Activated T-cell treated with anti-CD3 and anti-CD28 coated beads, Interleukin-2, amount 50 U/mL, for 72 hours (primary cell): ENCODE results near the gene TXNRD1. TPM values are rescaled to one million over a fixed set of nuclear protein-coding genes. Genes with fewer than 3 reads are reported as not detected.
A peak's percentile ranks its signal among the peaks of the same experiment; 100 is the strongest.
"Not testable (repeated sequence)": the region's sequence is repeated elsewhere in the genome, so short reads cannot be mapped to it uniquely, and the experiment has no call there.

ENCODE experiments used
- ATAC-seq, 2 donors: fragments of 150-1000 bp; cut with Tn5 transposase; replicated peaks in 1 of 2; 2 replicates each; pipeline ENCODE4 v1.10.0; 2021; ENCODE audit warnings: moderate library complexity in 2 of 2, mild to moderate bottlenecking in 1 of 2
- DNase-seq, 2 donors: peaks; one replicate each; pipeline ENCODE4 v3.0.0; 2021 to 2022; ENCODE audit warnings: mixed read lengths in 1 of 2
- H3K27ac Mint-ChIP-seq: one replicate; pipeline ENCODE4 v1.8.0; 2022; ENCODE audit warnings: mild to moderate bottlenecking, moderate library complexity, mixed read lengths
- H3K27me3 Mint-ChIP-seq: one replicate; pipeline ENCODE4 v1.8.0; 2022; ENCODE audit warnings: low read depth, mixed read lengths
- H3K36me3 Mint-ChIP-seq, 2 donors: one replicate each; pipeline ENCODE4 v1.8.0; 2022; ENCODE audit warnings: mixed read lengths in 2 of 2, mild to moderate bottlenecking in 1 of 2; ENCODE audit not compliant: insufficient read depth in 2 of 2
- H3K4me1 Mint-ChIP-seq: one replicate; pipeline ENCODE4 v1.8.0; 2022; ENCODE audit warnings: low read depth, mixed read lengths
- H3K4me3 Mint-ChIP-seq, 2 donors: one replicate each; pipeline ENCODE4 v1.8.0; 2022; ENCODE audit warnings: mild to moderate bottlenecking in 2 of 2, mixed read lengths in 2 of 2, moderate library complexity in 2 of 2
- H3K9me3 Mint-ChIP-seq, 2 donors: one replicate each; pipeline ENCODE4 v1.8.0; 2022; ENCODE audit warnings: mixed read lengths in 2 of 2
- total RNA-seq, 2 donors: library from RNA; stranded (reverse); gene quantifications; one replicate each; pipeline ENCODE4 v1.2.3, GENCODE V29; 2022

TXNRD1 gene
- total RNA-seq, 2 donors from 2014 or later: 83.8 to 89.4 TPM

- peak overlapping the region in 1 of 2 donors; percentile 25 for H3K4me3 Mint-ChIP-seq
- peaks cover 13% of the 10 kb centered on the region for H3K27me3 Mint-ChIP-seq
- peaks cover 17% of the 10 kb centered on the region for H3K4me1 Mint-ChIP-seq
- peak; percentile 81 to 90 for DNase-seq
- peak; percentile 86 to 87 for ATAC-seq
- peak overlapping the region; percentile 29 for H3K27ac Mint-ChIP-seq
- H3K9me3 Mint-ChIP-seq: peaks cover 0 to 2% of the 10 kb centered on the region in 2 donors
- no peaks in the 10 kb centered on the region for H3K36me3 Mint-ChIP-seq
Measured at GRCh38 chr12:104381731-104382480, 166.3 kb downstream of the TXNRD1 start.

GRCh38 chr12:104384141-104384880 is 168.7 kb downstream of the TXNRD1 start:
- no peak overlapping the region for H3K27ac Mint-ChIP-seq
- no peak overlapping the region for H3K4me3 Mint-ChIP-seq
- H3K9me3 Mint-ChIP-seq: peaks cover 0 to 2% of the 10 kb centered on the region in 2 donors
- H3K27me3 Mint-ChIP-seq: peaks cover 8% of the 10 kb centered on the region
- DNase-seq: no peak
- H3K36me3 Mint-ChIP-seq: no peaks in the 10 kb centered on the region
- H3K4me1 Mint-ChIP-seq: peaks cover 23% of the 10 kb centered on the region
- peak; percentile 67 to 85 for ATAC-seq

GRCh38 chr12:104385510-104385909 is 169.9 kb downstream of the TXNRD1 start:
- H3K36me3 Mint-ChIP-seq: no peaks in the 10 kb centered on the region
- DNase-seq (no peak), ATAC-seq (no peak)
- H3K27me3 Mint-ChIP-seq: peaks cover 8% of the 10 kb centered on the region
- peaks cover 0 to 2% of the 10 kb centered on the region in 2 donors for H3K9me3 Mint-ChIP-seq
- no peak overlapping the region for H3K27ac Mint-ChIP-seq
- H3K4me3 Mint-ChIP-seq: no peak overlapping the region
- peaks cover 23% of the 10 kb centered on the region for H3K4me1 Mint-ChIP-seq

- DNase-seq (no peak), ATAC-seq (no peak)
- peaks cover 23% of the 10 kb centered on the region for H3K4me1 Mint-ChIP-seq
- H3K36me3 Mint-ChIP-seq: no peaks in the 10 kb centered on the region
- peak overlapping the region; percentile 31 for H3K27ac Mint-ChIP-seq
- peaks cover 5% of the 10 kb centered on the region for H3K27me3 Mint-ChIP-seq
- H3K9me3 Mint-ChIP-seq: peaks cover 0 to 2% of the 10 kb centered on the region in 2 donors
- H3K4me3 Mint-ChIP-seq: no peak overlapping the region
Measured at GRCh38 chr12:104386461-104386860, 170.9 kb downstream of the TXNRD1 start.

- DNase-seq: no peak
- H3K27me3 Mint-ChIP-seq: no peaks in the 10 kb centered on the region
- no peak for ATAC-seq
- H3K27ac Mint-ChIP-seq: no peak overlapping the region
- peaks cover 0 to 2% of the 10 kb centered on the region in 2 donors for H3K9me3 Mint-ChIP-seq
- H3K36me3 Mint-ChIP-seq: no peaks in the 10 kb centered on the region
- H3K4me3 Mint-ChIP-seq: no peak overlapping the region
- peaks cover 16% of the 10 kb centered on the region for H3K4me1 Mint-ChIP-seq
Measured at GRCh38 chr12:104387190-104387589, 171.6 kb downstream of the TXNRD1 start.

GRCh38 chr12:104394086-104394485 is 178.5 kb downstream of the TXNRD1 start:
- not testable (repeated sequence) for DNase-seq, H3K9me3 Mint-ChIP-seq, H3K27ac Mint-ChIP-seq, H3K4me3 Mint-ChIP-seq, ATAC-seq, H3K27me3 Mint-ChIP-seq, H3K4me1 Mint-ChIP-seq
- H3K36me3 Mint-ChIP-seq: peaks cover 5 to 18% of the 10 kb centered on the region in 2 donors

Other genes starting within 250 kb of the TXNRD1 start
- gene TDG, start 249.9 kb upstream of the TXNRD1 start, total RNA-seq: 10 to 100 TPM; 24.9 to 28.8 TPM
- under 1 TPM; 0.23 to 0.36 TPM for gene GLT8D2, start 165.6 kb upstream of the TXNRD1 start, total RNA-seq
- 10 to 100 TPM; 11.0 TPM for gene HCFC2, start 151.2 kb upstream of the TXNRD1 start, total RNA-seq
- gene NFYB, start 77.6 kb upstream of the TXNRD1 start, total RNA-seq: 10 to 100 TPM; 30.2 to 30.8 TPM
- 1 to 10 TPM; 4.9 to 5.0 TPM for gene EID3, start 88.0 kb downstream of the TXNRD1 start, total RNA-seq
- 10 to 100 TPM; 47.2 to 57.7 TPM for gene CHST11, start 241.2 kb downstream of the TXNRD1 start, total RNA-seq